GM12878 (cell line): ENCODE measurements around the gene SHC1. TPM values are rescaled to one million over a fixed set of nuclear protein-coding genes. Genes with fewer than 3 reads are reported as not detected.

Experiments
- ATAC-seq: fragments of 200-7000 bp; cut with Tn5 transposase; 3 replicates; pipeline ENCODE4 v1.9.1; 2020; ENCODE audit warnings: mild to moderate bottlenecking, moderate library complexity
- BruUV-seq: library from RNA; stranded (reverse); fragments of 400-500 nt; replicated peaks from 2 replicates; lab custom pipeline; 2021; lab: Mats Ljungman, UMichigan
- CTCF ChIA-PET: fragments of 300-600 bp; sonication (Branson Sonifier 250); formaldehyde crosslinking; extraction: SDS; loops from one replicate; lab custom pipeline; 2021; ENCODE audit warnings: inconsistent platforms; lab: Yijun Ruan, JAX
- POLR2A ChIA-PET: fragments of 350-600 bp; formaldehyde crosslinking; extraction: SDS; loops from one replicate; lab custom pipeline; 2021; ENCODE audit warnings: inconsistent platforms; lab: Charles Lee
- RAD21 ChIA-PET: fragments of 300-600 bp; sonication (Branson Sonifier 250); formaldehyde crosslinking; loops from one replicate; lab custom pipeline; 2023; ENCODE audit warnings: antibody characterized with exemption; ENCODE audit not compliant: unreplicated experiment; lab: Charles Lee
- SMC1A ChIA-PET: fragments of 300-600 bp; sonication (Branson Sonifier 250); formaldehyde crosslinking; loops from one replicate; lab custom pipeline; 2023; ENCODE audit not compliant: unreplicated experiment, uncharacterized antibody; lab: Charles Lee
- DNase-seq: peaks from one replicate; pipeline ENCODE4 v3.0.0-alpha.2; 2011; ENCODE audit warnings: low read depth, low spot score
- FAIRE-seq: peaks from 3 replicates; lab custom pipeline; 2011; peaks lifted over from hg19 to GRCh38; lab: Jason Lieb, UNC
- H2AFZ ChIP-seq: 2 replicates; pipeline ENCODE4 v1.6.0; 2011; ENCODE audit warnings: low read depth, low read length, control low read depth; ENCODE audit not compliant: control insufficient read depth
- H3K27ac ChIP-seq: 2 replicates; pipeline ENCODE4 v1.5.1; 2011; ENCODE audit warnings: control low read depth; ENCODE audit not compliant: control insufficient read depth, insufficient read depth
- H3K27me3 ChIP-seq, 2 experiments: replicated peaks in 1 of 2; 2 replicates each; pipeline versions ENCODE4 v1.6.0 to v1.6.1; 2011; ENCODE audit warnings: low read length in 1 of 2; ENCODE audit not compliant: control insufficient read depth in 2 of 2, insufficient read depth in 2 of 2
- H3K36me3 ChIP-seq, 2 experiments: 2 replicates each; pipeline ENCODE4 v1.5.1; 2011; ENCODE audit warnings: low read length in 1 of 2; ENCODE audit not compliant: control insufficient read depth in 2 of 2, insufficient read depth in 2 of 2
- H3K4me1 ChIP-seq: 2 replicates; pipeline ENCODE4 v1.6.1; 2011; ENCODE audit warnings: mild to moderate bottlenecking, low read length, moderate library complexity, mixed read lengths; ENCODE audit not compliant: control insufficient read depth, insufficient read depth
- H3K4me2 ChIP-seq: 2 replicates; pipeline ENCODE4 v1.6.0; 2011; ENCODE audit warnings: control low read depth; ENCODE audit not compliant: control insufficient read depth, insufficient read depth
- H3K4me3 ChIP-seq: fragments of 200-600 bp; sonication (generic); 2 replicates; pipeline ENCODE4 v1.5.1; 2016
- H3K79me2 ChIP-seq: 2 replicates; pipeline ENCODE4 v1.6.0; 2011; ENCODE audit warnings: low read length; ENCODE audit not compliant: control insufficient read depth, insufficient read depth
- H3K9ac ChIP-seq: 2 replicates; pipeline ENCODE4 v1.8.0; 2011; ENCODE audit warnings: low read length, control low read depth, mixed read lengths; ENCODE audit not compliant: control insufficient read depth, insufficient read depth
- H3K9me3 ChIP-seq: replicated peaks from 3 replicates; pipeline ENCODE4 v1.5.1; 2011; ENCODE audit warnings: mild to moderate bottlenecking, low read length; ENCODE audit not compliant: control insufficient read depth, insufficient read depth
- H4K20me1 ChIP-seq: 2 replicates; pipeline ENCODE4 v1.6.0; 2011; ENCODE audit not compliant: control insufficient read depth, insufficient read depth
- BCL11A ChIP-seq: IDR thresholded peaks from 2 replicates; pipeline ENCODE4 v1.6.1; 2011; ENCODE audit warnings: low read depth, low read length
- CBX5 ChIP-seq: sonication (generic); IDR thresholded peaks from 2 replicates; pipeline ENCODE4 v1.6.1; 2016; ENCODE audit warnings: low read depth, moderate library complexity, mild to moderate bottlenecking, inconsistent platforms
- GABPA ChIP-seq: IDR thresholded peaks from 2 replicates; pipeline ENCODE4 v1.6.1; 2014; ENCODE audit warnings: antibody characterized with exemption, low read depth, mild to moderate bottlenecking, inconsistent platforms
- IKZF2 ChIP-seq, 2 experiments: fragments of 450-650 bp; IDR thresholded peaks; 2 replicates each; pipeline ENCODE4 v1.6.1; 2017; ENCODE audit warnings: mild to moderate bottlenecking in 2 of 2, moderate library complexity in 2 of 2
- NBN ChIP-seq: fragments of 450-650 bp; IDR thresholded peaks from 2 replicates; pipeline ENCODE4 v1.6.1; 2016
- NFYB ChIP-seq: IDR thresholded peaks from 2 replicates; pipeline ENCODE4 v1.6.1; 2011; ENCODE audit warnings: low read depth, mild to moderate bottlenecking, low read length, improper control_type of control experiment, moderate library complexity; ENCODE audit not compliant: insufficient read depth
- PML ChIP-seq: IDR thresholded peaks from 2 replicates; pipeline ENCODE4 v1.6.1; 2012; ENCODE audit warnings: low read length, inconsistent platforms
- SIN3A ChIP-seq: IDR thresholded peaks from 2 replicates; pipeline ENCODE4 v1.6.1; 2012; ENCODE audit warnings: low read depth, low read length, improper control_type of control experiment
- SMAD1 ChIP-seq: fragments of 450-650 bp; IDR thresholded peaks from 2 replicates; pipeline ENCODE4 v1.6.1; 2018; ENCODE audit warnings: mild to moderate bottlenecking, low read depth; ENCODE audit not compliant: partially characterized antibody
- SP1 ChIP-seq: IDR thresholded peaks from one replicate; pipeline ENCODE4 v1.6.1; 2011; ENCODE audit warnings: low read depth, low read length
- WGBS: methylation state at CpG from one replicate; pipeline ENCODE4 v1.1.6; 2016; ENCODE audit warnings: low lambda C conversion rate; ENCODE audit not compliant: insufficient replicate concordance, insufficient coverage; ENCODE audit errors: missing lambda C conversion rate; 5-methylcytosine and 5-hydroxymethylcytosine counted together
- in situ Hi-C: fragments of 300-500 bp; cut with MboI; formaldehyde crosslinking; loops from 9 replicates; pipeline ENCODE4 v1.14.3; 2018; ENCODE audit warnings: mixed read lengths
- intact Hi-C: fragments of 100-400 bp; cut with micrococcal nuclease; formaldehyde crosslinking; loops from one replicate; pipeline ENCODE4 v1.14.2; 2022; ENCODE audit not compliant: unreplicated experiment
- polyA plus RNA-seq, 11 experiments: library from polyadenylated mRNA; depleted of rRNA in 4 of 11; unstranded in 6 of 11; stranded (reverse) in 5 of 11; fragments of >200 nt; fragmentation: Nextera tagmentation in 4 of 11; fragmentation: Illumina TruSeq in 1 of 11; extraction: Ambion mirVana in 4 of 11; extraction: Trizol in 1 of 11; gene quantifications; 1 replicate in 1 of 11; 2 replicates in 10 of 11; pipeline versions ENCODE4 v1.2.1 to v1.2.3, GENCODE V29; 2011 to 2016; ENCODE audit warnings: inconsistent platforms in 2 of 11, missing spikeins in 2 of 11, low read depth in 1 of 11
- total RNA-seq, 4 experiments: library from RNA; depleted of rRNA in 3 of 4; stranded (reverse); fragments of >200 nt in 3 of 4; fragmentation: Illumina TruSeq in 1 of 4; extraction: Trizol in 1 of 4; gene quantifications; 2 replicates each; pipeline versions ENCODE4 v1.2.1 to v1.2.3, GENCODE V29; 2013 to 2021
- TF ChIP-seq, protein P1 (sequence below): fragments of 450-650 bp; IDR thresholded peaks from 2 replicates; pipeline ENCODE4 v1.6.1; 2016; ENCODE audit warnings: mild to moderate bottlenecking, moderate library complexity, borderline replicate concordance
- TF ChIP-seq, protein P2 (sequence below): IDR thresholded peaks from 2 replicates; pipeline ENCODE4 v1.6.1; 2012; ENCODE audit warnings: low read depth, low read length, improper control_type of control experiment
- TF ChIP-seq, protein P3 (sequence below): fragments of 450-650 bp; IDR thresholded peaks from 2 replicates; pipeline ENCODE4 v1.6.1; 2017; ENCODE audit warnings: borderline replicate concordance

The SHC1 gene
- total and polyA plus RNA-seq, 10 of the 15 experiments (the other 5 are each of a cell fraction or from before 2014, with no cell fraction given), result 2.6 to 49.3 (median 25.2) TPM

DNA sequence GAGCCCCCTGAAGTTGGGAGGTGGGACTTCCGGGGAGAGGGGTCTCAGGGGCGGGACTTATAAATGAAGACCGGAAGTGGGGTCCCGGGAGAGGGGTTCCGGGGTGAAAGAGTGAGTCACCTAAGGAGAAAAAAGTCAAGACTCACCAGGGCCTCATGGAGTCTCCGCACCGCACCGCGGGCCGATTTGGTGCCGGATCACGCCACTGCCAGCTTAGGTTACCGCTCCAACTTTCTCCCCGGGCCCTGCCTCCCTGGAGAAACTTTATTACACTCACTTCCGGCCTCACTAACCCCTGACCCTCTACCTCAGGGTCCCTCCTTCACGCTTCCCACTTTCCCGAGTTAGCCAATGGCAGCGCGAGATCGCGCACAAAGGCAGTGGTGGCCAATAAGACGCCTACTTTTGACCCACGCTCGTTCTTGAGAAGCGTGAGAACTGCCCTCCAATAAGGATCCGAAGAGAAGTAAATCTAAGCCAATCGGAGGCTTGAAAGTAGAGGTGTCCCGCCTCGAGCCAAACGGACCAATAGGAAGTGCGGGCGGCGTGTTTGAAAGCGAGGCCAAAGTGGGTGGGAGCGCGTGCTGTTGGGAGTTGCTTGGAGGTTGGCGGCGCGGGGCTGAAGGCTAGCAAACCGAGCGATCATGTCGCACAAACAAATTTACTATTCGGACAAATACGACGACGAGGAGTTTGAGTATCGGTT is 3.7 kb upstream of the SHC1 start, which contains the start of gene CKS1B (continued):
- TF ChIP-seq, protein P1, sequence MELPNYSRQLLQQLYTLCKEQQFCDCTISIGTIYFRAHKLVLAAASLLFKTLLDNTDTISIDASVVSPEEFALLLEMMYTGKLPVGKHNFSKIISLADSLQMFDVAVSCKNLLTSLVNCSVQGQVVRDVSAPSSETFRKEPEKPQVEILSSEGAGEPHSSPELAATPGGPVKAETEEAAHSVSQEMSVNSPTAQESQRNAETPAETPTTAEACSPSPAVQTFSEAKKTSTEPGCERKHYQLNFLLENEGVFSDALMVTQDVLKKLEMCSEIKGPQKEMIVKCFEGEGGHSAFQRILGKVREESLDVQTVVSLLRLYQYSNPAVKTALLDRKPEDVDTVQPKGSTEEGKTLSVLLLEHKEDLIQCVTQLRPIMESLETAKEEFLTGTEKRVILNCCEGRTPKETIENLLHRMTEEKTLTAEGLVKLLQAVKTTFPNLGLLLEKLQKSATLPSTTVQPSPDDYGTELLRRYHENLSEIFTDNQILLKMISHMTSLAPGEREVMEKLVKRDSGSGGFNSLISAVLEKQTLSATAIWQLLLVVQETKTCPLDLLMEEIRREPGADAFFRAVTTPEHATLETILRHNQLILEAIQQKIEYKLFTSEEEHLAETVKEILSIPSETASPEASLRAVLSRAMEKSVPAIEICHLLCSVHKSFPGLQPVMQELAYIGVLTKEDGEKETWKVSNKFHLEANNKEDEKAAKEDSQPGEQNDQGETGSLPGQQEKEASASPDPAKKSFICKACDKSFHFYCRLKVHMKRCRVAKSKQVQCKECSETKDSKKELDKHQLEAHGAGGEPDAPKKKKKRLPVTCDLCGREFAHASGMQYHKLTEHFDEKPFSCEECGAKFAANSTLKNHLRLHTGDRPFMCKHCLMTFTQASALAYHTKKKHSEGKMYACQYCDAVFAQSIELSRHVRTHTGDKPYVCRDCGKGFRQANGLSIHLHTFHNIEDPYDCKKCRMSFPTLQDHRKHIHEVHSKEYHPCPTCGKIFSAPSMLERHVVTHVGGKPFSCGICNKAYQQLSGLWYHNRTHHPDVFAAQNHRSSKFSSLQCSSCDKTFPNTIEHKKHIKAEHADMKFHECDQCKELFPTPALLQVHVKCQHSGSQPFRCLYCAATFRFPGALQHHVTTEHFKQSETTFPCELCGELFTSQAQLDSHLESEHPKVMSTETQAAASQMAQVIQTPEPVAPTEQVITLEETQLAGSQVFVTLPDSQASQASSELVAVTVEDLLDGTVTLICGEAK, result peak; percentile 99
- no peak for TF ChIP-seq CBX5

DNA sequence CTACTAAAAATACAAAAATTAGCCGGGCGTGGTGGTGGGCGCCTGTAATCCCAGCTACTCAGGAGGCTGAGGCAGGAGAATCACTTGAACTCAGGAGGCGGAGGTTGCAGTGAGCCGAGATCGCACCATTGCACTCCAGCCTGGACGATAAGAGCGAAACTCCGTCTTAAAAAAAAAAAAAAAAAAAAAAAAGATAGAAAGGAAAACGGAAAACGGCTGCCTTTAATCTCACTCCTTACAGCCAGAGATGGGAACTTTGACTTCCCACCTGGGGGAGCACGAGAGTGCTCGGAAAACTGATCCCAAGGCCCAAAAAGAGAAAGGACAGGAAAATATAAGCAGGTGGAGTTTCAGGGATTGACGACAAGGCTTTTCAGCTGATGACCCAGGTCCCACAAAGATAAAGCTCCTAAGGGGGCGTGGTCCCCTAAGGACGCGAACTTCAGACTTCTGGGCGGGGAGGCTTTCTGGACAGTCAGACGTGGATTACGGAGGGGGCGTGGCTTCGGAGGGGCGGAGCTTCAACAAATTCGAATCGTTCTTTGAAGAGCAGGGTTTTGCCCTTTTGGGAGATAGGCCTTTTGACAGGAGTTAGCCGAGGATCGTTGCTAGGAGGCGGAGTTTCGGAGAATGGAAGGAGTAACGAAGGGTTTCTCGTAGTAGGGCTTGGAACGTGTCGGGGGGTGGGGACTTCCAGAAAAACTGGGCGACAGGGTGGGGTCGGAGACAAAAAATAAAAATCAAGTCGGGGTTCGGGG is 3.0 kb upstream of the SHC1 start:
- CTCF ChIA-PET, result interaction anchor here (0.6 to 20.6 kb wide), 17 partner anchors 9 to 226 kb away, joined by 3 to 226 read pairs (median 4); partner anchors contain the start of genes FLAD1, LENEP and ZBTB7B
- in situ Hi-C loops, result no loop called here
- H3K27ac ChIP-seq, result peak overlapping the region; percentile 96
- no peak for TF ChIP-seq SIN3A
- peak; percentile 97 for TF ChIP-seq NBN
- peak; percentile 59 for TF ChIP-seq SP1
- TF ChIP-seq, protein P2, sequence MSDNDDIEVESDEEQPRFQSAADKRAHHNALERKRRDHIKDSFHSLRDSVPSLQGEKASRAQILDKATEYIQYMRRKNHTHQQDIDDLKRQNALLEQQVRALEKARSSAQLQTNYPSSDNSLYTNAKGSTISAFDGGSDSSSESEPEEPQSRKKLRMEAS, result no peak
- TF ChIP-seq GABPA, result no peak
- peak; percentile 43 to 48; a peak in 1 of 4 replicates for TF ChIP-seq IKZF2 (IDR thresholded peaks at IDR 0.05)
- no peak for TF ChIP-seq BCL11A
- no peak for TF ChIP-seq NFYB
- peak; percentile 63 for TF ChIP-seq SMAD1
- TF ChIP-seq PML, result no peak
- TF ChIP-seq, protein P3, sequence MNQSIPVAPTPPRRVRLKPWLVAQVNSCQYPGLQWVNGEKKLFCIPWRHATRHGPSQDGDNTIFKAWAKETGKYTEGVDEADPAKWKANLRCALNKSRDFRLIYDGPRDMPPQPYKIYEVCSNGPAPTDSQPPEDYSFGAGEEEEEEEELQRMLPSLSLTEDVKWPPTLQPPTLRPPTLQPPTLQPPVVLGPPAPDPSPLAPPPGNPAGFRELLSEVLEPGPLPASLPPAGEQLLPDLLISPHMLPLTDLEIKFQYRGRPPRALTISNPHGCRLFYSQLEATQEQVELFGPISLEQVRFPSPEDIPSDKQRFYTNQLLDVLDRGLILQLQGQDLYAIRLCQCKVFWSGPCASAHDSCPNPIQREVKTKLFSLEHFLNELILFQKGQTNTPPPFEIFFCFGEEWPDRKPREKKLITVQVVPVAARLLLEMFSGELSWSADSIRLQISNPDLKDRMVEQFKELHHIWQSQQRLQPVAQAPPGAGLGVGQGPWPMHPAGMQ, result no peak

More for the DNA sequence above, 3.0 kb upstream of the SHC1 start:
- FAIRE-seq, result no peak
- Histone ChIP-seq H3K4me2 (peak overlapping the region; percentile 88), H3K9ac (peak overlapping the region; percentile 93), H4K20me1 (no peaks in the 10 kb centered on the region), H3K27me3 (no peaks in the 10 kb centered on the region), H2AFZ (peak overlapping the region; percentile 45), H3K79me2 (peaks cover 78% of the 10 kb centered on the region), H3K9me3 (no peaks in the 10 kb centered on the region), H3K4me1 (peaks cover 31% of the 10 kb centered on the region), H3K4me3 (peak overlapping the region; percentile 61), H3K36me3 (peaks cover 0 to 10% of the 10 kb centered on the region in 2 experiments; a peak in 2 of 4 replicates)
- intact Hi-C loops, result loop anchor here (1.0 to 5.0 kb wide), 2 partner anchors 26 to 89 kb away; partner anchors contain the start of gene EFNA4
- ChIA-PET RAD21 (interaction anchor here (0.7 to 1.7 kb wide), 18 partner anchors 9 to 112 kb away, joined by 3 to 16 read pairs (median 4); partner anchors contain the start of genes ADAM15, FLAD1, KCNN3 and PBXIP1), SMC1A (interaction anchor here (0.6 to 5.4 kb wide), 15 partner anchors 10 to 414 kb away, joined by 3 to 30 read pairs (median 4); partner anchors contain the start of genes FLAD1, KCNN3 and PBXIP1), POLR2A (interaction anchor here (0.6 to 9.8 kb wide), 15 partner anchors 9 to 1275 kb away, joined by 3 to 140 read pairs (median 5); partner anchors contain the start of genes FLAD1, KCNN3, PBXIP1 and PMVK)
- WGBS, result 4% methylated on average over 34 of the region's 37 CpGs
- DNase-seq, result peak; percentile 91
- no TSS peak for BruUV-seq
- peak; percentile 52 for ATAC-seq
